NCI-H146 (cell line): ENCODE measurements around the gene LINC01488.

ENCODE experiments used
- DNase-seq: peaks from one replicate; lab custom pipeline; 2025; lab: John Stamatoyannopoulos, UW

Gene LINC01488

DNA sequence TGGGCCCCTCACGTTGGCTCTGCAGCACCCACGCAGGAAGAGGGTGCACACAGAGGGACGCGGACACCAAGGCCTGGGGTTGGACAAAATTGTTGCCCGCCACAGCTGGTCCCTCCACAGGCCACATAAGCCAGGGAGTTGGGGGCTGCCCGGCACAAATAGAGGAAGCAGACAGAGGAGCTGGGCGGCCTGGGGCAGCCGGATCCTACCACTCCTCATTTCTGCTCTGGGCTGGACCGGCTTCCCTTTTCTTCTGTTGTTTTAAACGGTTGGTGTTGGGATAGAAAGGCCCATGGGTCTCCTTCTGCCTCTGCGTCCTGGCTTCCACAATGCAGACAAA lies 36.4 kb upstream of the LINC01488 start:
- no peak for DNase-seq

DNA sequence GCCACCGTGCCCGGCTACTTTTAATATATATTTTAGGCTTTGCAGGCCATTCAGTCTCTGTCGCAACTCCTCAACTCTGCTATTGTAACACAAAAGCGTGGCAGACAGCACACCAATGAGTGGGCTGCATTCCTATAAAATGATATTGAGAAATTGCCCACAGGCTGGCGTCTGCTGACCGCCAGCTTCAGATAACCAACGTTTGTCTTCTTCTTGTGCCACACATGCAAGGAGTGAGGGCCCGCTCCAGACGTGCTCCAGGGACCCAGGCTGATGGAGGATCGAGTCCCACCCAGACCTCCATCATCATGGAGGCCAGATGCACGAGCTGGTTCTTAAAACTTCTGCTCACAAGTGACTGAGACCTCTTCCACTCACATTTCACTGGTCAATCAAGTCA lies 35.4 kb upstream of the LINC01488 start:
- no peak for DNase-seq

DNA sequence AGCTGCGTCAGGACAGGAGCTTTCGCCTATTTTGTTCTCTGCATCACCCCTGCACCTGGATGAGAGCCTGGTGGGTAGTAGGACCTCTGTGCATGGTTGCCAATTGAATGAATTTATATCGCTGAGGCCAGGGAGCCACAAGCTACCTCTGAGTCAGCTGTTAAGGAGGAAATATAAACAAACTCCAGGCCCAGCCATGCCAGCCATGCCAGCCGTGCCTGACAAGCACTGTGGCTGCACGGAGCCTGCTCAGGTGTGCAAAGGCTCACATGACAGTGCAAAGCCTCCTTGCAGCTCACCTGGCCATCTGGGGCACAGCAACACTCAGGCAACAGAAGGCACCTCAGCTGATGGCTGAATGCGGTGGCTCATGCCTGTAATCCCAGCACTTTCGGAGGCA lies 33.7 kb upstream of the LINC01488 start:
- no peak for DNase-seq

DNA sequence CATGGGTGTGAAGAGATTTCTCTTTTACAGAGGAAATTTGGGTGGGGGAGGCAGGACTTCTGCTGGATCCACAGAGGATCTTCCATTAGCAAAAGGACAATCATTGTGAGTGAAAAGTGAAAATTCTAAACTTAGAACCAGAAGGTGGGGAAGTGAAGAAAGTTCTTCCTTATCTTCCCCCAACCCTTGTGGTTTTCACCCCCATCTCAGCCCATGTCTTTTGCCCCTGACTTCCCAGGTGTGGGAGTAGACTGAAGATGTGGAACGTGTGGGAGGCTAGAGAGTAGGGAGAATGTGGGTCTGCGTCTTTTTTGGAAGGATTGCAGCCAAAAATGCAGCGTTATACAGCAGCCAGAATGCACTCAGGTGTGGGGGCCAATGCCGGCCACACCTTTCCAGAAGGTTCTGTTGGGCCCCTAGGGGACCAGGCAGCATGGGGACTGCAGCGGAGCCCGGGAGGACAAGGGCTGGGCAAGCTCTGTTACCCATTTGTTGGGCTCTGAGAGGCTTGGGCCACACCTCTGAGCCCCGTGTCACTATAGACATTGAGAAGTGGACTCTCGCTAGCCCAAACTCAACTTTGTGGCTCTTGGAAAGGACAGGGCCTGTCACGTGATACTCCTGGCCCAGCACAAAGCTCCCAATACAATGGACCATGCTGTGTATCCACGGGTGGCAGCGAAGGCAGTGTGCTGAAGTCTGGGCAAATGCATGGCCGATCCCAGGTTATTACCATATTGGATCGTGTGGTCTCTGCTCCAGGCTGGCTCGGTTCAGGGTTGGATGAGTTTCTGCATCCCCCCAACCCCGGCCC lies 32.8 kb upstream of the LINC01488 start:
- no peak for DNase-seq

DNA sequence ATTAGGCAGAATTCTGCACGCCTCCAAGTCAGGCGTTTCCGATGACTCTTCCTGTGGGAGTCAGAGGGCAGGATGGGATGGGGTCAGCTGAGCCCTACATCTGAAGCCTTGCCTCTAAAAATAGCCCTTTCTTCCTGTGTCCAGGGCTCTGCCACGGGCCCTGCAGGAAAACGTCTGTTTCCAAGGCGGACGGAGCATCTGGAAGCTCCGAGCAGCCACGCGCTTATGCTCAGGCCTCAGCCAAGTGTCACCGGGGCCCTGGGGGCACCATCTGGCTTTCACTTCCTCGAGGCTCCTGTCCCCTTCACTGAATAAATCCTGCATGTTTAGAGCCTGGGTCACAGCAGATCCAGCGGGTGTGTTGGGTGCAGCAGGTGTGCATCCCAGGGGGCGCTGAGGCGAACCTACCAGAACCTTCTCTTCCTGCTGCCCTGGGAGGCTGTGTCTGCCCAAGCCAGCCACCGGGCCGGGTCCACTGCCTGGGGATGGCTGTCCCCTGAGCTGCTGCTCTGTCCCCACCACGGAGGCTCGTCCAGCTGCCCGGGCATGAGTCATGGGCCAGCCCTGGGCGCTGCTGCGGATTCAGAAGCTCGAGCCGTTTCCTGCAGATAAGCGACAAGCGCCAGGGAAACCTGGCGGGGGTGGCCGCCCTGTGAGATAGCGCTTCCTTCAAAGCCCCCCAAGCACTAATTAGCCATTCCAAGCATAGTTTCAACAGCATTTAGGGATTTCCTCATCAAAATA lies 32.0 kb upstream of the LINC01488 start:
- DNase-seq = no peak

DNA sequence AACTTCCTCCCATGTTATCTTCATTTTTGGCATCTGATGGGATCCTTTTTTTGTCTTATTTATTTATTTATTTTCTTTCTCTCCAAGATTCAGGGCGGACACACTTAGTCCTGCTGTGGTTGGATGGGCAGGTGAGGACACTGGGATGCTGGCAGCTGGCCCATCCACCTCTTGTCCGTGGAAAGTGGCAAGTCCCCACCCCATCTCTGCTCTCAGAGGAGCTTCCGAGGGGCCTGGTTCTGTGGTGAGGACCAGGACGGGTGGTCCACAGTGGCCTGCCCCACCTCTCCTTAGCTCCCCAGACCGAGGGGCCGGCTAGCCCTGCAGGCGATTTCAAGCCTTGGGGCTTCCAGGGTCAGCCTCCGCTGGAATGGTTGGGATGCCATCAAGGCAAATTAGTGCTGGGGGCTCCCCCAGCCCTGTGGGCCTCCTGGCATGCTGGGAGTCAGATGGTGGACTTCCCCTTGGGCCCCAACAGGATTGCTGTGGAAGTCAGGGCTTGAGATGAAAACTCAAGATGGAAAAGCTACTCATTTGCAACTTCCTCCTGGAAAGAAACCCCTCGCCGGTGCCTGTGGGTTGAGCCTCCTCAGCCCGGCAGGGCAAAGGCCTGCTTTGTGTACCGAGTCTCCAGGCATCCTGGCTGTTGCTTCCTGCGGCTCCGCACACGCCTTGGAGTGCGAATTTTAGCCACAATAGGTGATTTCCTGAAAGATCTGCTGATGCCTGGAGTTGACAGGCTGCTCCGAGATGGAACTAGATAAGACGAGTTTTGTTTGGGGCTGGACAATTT lies 31.2 kb upstream of the LINC01488 start:
- DNase-seq = no peak

DNA sequence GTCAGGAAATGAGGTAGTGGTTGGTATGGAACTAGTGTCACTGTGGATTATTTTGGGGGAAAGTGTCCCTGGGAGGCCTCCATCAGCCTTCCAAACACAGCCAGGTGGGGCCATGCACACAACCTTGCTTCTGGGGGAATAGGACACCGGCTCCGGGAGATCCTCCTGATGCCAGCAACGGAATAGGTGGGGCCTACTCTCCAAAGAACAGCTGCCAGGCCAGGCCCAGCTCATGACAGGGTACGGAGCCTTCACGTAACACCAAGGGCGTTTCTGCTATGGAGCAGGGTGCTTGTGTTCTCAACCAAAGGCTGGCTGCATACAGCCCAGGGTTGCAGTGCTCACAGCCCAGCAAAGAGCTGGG lies 30.6 kb upstream of the LINC01488 start:
- no peak for DNase-seq

DNA sequence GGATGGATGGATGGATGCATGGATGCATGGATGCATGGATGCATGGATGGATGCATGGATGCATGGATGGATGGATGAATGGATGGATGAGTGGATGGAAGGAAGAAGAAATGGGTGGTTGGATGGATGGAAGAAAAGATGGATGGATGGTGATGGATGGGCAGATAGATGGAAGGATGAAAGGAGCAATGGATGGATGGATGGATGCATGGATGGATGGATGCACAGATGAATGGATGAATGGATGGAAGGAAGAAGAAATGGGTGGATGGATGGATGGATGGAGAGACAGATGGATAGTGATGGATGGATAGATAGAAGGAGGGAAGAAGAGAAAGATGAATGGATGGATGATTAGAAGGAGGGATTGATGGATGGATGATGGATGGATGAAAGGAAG lies 30.2 kb upstream of the LINC01488 start:
- no peak for DNase-seq

DNA sequence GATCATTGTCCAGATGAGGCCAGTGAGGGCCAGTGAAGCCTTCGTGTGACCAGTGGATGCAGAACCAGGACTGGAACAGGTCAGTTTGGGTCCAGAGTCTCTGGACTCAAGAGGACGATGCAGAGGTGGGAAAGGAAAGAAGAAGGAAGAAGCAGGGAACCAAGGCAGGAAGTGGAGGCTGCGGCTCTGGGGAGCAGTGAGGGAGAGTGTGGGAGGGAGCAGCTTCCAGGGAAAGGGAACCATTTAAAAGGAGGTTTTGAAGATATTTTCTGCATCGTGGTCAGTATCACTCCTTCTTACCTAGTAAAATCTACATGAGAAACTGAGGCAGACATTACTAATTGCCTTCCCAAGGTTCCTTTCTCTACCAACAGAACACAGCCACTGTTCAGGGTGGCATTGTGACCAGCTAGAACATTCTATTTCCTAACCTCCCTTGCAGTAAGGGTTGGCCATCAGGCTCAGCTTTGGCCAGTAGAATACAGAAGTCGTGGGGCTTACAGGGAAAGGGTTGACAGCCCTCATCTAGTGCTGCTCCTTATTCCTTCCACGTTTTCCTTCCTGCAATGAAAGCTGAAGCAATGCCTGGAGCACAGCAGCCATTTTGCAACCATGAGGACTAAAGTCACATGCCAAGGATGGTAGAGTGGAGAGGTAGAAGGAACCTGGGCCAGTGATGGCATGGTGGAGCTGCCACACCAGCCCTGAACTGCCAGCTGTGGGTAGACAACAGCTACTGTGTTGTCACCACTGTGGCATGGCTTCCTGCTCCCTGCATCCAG lies 29.1 kb upstream of the LINC01488 start:
- no peak for DNase-seq

DNA sequence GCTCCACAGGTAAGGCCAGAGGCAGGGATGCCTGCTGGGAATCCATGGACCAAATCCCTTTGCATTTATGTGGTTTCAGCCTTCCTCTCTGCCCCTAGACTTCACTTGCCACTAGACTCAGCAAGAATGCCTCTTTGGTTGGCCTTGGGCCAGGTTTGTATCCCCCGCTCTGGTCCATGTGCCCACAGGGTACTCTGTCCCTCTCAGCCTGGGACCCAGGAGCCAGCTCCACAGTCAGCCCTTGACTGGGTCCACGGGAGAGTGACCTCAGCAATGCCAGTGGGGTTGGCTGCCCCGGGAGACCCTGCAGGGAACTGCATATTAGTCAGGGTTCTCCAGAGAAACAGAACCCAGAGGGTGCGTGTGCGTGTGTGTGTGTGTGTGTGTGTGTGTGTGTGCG lies 28.3 kb upstream of the LINC01488 start:
- no peak for DNase-seq

DNA sequence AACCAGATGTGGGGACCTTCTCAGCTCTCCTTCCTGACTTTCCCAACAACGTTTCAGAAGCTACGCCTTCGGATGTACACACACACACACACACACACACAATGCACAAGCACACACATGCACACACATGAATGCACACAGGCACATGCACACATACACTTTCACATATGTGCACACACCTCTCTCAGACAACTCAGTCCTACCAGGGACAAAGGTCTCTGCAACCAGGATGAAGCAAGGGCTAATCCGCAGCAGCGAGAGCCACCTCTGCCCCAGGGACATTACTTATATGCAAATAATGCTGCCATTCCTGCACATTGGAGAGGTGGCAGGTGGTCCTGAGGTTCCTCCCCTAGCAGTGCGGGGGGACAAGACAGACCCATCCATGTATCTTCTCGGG lies 27.4 kb upstream of the LINC01488 start:
- DNase-seq = no peak

DNA sequence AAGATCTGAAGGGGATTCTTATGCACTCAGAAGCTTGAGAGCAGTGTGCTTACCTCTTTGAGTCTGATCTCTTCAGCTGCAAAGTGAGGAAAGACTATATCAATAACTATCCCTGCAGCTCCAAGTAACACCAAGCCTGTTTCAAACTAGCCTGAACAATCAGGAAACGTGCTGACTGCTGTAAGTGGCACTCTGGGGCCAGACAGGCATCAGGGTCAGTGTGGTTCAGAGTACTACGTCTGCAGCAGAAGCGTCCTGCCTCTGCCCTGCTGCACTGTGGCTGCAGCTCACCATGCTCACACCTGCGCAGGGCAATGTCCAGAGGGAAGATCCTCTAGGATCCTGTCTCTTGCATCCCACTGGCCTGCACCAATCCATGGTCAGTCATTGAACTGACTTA lies 25.5 kb upstream of the LINC01488 start:
- no peak for DNase-seq

DNA sequence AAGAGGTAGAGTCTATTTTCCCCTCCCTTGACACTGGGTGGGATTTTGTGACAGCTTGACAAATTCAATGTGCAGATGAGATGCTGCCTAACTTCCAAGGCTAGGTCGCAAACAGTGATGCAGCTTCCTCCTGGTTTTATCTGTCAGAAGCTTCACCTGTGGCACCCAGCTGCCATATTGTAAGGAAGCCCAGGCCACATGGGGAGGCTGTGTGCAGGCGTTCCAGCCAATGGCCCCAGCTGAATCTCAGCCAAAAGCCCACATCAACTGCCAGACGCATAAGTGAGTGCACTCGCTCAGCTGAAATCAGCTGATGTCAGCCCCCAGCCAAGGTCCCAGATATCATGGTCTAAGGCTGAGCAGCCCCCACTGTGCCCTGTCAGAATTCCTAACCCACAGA lies 24.8 kb upstream of the LINC01488 start:
- no peak for DNase-seq

DNA sequence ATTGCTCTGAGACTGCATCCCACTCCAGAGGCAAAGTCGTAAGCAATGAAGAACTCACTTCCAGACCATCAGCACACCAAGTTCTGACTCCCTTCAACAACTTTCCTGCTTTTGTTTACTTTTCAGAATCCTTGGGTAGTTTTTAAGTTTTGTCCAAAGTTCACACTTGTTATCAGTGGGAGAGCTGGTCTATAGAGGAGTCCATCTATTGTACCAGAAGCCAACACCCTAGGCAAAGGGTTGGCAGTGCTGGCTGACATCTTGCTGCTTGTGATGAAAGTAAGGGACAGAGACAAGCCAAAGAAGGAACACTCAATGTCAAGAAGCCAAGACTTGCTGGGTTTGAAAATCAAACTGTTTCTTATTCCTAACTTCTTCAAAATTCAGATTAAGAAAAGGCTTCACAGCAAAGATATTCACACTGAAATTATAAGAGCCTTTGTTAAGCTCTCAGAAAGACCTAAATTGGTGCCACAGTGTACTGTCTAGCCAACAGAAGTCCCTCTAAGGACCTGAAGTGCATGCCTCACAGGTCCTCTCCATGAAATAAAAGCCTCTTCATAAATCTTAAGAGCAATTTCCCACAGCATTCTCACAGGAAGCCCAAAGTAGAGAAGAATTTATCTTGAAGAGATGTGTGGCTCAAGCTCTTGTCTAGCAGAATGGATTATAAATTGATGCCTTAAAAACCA lies 21.5 kb upstream of the LINC01488 start:
- DNase-seq = no peak

DNA sequence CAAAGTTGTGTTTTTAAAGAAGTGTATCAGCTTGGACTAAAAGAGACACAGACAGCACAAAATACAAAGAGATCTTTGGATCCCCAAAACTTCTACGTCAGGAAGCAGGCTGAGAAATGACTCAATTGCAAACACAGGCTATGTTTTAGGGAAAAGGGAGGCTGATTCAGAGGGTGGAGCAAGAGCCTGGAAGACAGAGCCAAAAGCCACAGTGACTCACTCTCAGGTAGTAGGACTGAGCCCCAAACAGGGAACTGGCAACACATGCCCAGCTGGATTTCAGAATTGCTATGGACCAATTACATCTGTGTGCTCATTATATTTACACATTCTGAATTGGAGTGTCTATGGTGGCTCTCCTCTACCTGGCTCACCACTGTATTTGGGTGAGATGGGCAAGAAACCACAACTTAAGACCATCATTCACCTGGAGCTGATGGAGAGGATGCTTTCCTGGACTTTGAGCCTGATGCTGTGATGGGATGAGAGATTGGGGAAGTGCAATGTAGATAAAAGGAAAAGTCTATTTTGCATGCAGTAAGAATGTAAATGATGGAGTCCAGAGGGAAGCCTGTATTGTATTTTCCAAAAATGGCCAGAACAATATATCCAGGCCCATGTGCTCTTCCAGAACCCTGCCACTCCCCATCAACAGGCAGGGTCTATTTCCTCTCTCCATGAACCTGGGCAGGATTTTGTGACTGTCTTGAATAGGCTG lies 20.8 kb upstream of the LINC01488 start:
- no peak for DNase-seq

DNA sequence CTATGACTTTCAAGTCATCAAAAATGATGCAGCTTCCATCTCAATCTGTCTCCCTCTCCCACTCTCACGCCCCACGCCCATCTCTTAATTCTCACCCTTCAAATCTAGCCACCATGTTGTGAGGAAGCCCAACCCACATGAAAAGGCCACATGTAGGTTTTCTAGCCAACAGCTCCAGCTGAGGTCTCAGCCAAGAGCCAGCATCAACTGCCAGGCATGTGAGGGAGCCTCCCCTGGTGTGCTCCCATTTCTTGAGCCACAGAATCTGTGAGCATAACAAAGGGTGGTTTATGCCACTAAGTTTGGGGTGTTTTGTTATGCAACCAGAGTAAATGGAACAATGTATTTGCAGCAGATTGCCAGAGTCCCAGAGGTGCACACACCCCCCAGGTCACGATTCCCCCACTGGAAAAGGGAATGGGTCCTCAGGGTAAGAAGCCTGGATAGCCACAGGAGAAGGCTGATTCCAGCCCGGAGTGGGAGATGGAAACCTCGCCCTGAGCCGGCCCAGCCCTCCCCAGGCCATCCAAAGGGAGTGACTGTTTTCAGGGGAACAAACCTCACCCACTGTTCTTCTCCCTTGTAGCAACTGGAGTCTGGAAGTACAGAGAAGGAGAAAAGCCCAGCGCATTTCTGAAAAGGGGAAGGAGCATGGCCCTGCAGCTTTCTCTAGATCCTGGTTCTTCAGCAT lies 20.0 kb upstream of the LINC01488 start:
- no peak for DNase-seq

DNA sequence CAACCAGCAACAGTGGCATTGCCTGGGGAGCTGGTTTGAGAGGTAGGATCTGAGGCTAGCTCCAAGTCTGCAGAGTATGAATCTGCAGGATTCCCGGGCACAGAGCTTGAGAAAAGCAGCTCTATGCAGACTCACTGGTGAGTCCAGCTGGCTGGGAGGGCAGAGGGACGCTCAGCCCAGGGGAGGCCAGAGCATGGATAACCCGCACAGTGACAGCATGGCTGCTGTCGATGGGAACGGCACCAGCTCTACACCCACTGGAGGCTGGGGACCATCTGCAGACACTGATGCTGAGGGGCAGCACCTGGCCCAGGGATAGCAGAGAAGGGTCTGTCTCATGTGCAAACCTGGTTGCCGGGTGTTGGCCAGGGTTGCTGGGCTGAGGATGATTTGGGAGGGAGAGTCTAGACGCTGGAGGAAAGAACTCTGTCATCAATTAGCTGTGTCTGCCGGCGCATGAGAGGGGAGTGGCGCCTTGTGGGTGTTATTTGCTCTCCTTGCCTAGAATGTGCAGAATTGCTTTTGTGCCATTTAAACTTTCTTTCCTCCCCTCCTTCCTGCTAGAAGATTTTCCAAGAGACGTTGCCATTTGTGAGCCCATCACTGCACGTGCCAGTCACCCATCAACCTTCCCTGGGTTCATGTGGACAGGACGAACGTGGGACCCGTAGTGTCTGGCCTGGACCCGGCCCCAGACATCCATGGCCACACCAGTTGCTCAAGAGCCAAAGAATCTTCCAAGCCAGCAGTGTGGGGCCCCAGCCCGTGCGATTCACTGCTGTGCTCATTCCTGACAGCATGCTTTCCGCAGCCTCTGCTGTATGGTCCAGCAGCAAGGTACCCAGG lies 19.1 kb upstream of the LINC01488 start:
- DNase-seq = no peak

DNA sequence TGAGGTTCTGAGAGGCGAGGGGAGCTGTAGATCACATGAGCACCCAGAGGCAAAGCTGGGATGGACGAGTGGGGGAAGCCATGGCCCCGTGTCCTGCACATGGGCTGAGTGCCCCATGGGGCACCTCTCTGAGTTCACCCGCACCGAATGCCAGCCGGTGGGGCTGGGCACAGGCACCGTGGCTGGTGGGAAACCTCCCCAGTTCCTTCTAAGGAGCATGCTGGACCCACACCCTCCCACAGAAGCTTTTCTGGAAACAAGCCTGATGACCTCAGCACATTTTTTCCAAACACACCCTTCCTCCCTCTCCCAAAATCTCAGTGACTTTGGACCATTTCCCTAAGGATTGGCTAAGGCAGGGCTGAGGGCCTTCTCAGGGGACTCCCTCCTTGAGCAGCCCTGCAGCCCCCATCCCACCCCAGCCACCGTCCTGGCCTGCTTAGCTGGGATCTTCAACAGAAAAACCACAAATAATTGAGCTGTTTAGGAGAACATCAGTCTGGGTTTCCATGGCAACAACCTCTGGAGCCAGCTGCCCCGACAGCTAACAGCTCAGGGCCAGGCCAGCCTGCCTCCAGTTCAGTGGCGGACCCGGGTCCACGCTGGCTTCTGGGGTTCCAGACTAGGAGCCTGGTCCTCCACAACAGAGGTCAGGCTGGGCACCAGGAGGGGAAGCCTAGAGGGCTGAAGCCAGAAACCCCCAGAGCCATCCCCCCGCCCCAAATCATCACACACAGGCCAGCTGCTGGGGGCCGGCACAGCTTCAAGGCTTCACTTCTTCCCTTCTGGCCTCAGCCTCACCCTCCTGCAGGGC lies 18.1 kb upstream of the LINC01488 start:
- no peak for DNase-seq
